Lower leg skin (tissue), 4 donors: ENCODE measurements around the gene MINDY4. TPM values are rescaled to one million over a fixed set of nuclear protein-coding genes. Genes with fewer than 3 reads are reported as not detected.

Source experiments
- DNase-seq, 2 donors: peaks; one replicate each; pipeline ENCODE4 v3.0.0-alpha.2; 2019; ENCODE audit warnings: low spot score in 2 of 2
- H3K4me3 ChIP-seq: fragments of 200-600 bp; sonication (generic); 2 replicates; pipeline ENCODE4 v1.5.1; 2017; ENCODE audit warnings: mild to moderate bottlenecking, low read depth; ENCODE audit not compliant: poor library complexity, severe bottlenecking
- POLR2A ChIP-seq, 2 donors: fragments of 450-650 bp; IDR thresholded peaks; one replicate each; pipeline ENCODE4 v1.6.1; 2016 to 2017; ENCODE audit warnings: antibody characterized with exemption in 2 of 2, mild to moderate bottlenecking in 1 of 2, moderate library complexity in 1 of 2
- WGBS, 2 donors: methylation state at CpG; one replicate each; pipeline ENCODE4 v1.1.5; 2018; 5-methylcytosine and 5-hydroxymethylcytosine counted together
- intact Hi-C: fragments of 100-400 bp; cut with DNase I; formaldehyde crosslinking; loops from one replicate; pipeline ENCODE4 v1.15.0; 2023; ENCODE audit warnings: low total_unique reads
- total RNA-seq, 4 donors: library from RNA; depleted of rRNA; stranded (reverse); fragments of >200 nt; gene quantifications; one replicate each; pipeline ENCODE4 v1.1.0, GENCODE V29; 2016
- TF ChIP-seq, protein P1 (sequence below), 3 donors: fragments of 450-650 bp; IDR thresholded peaks; one replicate each; pipeline ENCODE4 v1.5.1; 2016; ENCODE audit warnings: antibody characterized with exemption in 3 of 3, mild to moderate bottlenecking in 3 of 3, moderate library complexity in 2 of 3

The MINDY4 gene
- total RNA-seq, 4 donors from 2014 or later = 4.0 to 4.7 (median 4.4) TPM

DNA sequence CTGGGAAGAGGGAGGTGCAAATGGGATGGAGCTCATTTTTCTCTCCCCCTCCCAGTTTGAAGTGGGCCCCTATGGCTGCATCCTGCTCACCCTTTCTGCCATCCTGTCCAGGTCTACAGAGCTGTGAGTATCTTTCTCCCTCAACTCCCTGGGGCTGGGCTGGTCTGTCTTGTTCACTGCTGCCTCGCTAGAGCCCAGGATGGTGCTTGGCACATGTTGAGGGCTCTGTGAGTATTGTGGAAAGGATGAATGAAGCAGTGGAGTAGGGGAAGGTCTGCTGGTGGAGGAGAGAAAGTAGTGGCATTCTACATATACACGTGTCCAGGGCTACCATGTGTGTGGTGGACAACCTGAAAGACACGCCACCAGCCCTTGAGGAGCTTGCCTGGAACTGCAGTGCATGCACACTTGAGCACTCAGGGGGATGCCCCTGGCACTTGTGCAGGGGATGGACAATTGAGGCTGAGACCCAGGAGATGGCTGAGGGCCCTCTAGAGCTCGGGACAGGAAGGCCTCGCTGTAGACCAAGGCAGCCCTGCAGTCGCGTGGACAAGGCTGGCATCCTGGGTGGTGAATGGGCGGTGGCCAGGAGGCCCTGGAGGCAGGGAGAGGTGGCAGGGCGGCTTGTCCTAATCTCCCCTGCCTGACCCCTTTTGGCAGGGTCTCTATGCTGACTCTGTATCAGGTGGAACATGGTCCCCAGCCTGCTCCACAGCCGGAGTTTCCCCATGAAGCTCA, 88.2 kb downstream of the MINDY4 start:
- TF ChIP-seq POLR2A (IDR thresholded peaks at IDR 0.05) = no peak
- TF ChIP-seq, protein P1, sequence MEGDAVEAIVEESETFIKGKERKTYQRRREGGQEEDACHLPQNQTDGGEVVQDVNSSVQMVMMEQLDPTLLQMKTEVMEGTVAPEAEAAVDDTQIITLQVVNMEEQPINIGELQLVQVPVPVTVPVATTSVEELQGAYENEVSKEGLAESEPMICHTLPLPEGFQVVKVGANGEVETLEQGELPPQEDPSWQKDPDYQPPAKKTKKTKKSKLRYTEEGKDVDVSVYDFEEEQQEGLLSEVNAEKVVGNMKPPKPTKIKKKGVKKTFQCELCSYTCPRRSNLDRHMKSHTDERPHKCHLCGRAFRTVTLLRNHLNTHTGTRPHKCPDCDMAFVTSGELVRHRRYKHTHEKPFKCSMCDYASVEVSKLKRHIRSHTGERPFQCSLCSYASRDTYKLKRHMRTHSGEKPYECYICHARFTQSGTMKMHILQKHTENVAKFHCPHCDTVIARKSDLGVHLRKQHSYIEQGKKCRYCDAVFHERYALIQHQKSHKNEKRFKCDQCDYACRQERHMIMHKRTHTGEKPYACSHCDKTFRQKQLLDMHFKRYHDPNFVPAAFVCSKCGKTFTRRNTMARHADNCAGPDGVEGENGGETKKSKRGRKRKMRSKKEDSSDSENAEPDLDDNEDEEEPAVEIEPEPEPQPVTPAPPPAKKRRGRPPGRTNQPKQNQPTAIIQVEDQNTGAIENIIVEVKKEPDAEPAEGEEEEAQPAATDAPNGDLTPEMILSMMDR (IDR thresholded peaks at IDR 0.05) = no peak
- DNase-seq = no peak
- 86 to 91% methylated on average over 10 of the region's 10 CpGs for WGBS, 2 donors
- no peak overlapping the region for H3K4me3 ChIP-seq
- intact Hi-C loops = no loop called here

DNA sequence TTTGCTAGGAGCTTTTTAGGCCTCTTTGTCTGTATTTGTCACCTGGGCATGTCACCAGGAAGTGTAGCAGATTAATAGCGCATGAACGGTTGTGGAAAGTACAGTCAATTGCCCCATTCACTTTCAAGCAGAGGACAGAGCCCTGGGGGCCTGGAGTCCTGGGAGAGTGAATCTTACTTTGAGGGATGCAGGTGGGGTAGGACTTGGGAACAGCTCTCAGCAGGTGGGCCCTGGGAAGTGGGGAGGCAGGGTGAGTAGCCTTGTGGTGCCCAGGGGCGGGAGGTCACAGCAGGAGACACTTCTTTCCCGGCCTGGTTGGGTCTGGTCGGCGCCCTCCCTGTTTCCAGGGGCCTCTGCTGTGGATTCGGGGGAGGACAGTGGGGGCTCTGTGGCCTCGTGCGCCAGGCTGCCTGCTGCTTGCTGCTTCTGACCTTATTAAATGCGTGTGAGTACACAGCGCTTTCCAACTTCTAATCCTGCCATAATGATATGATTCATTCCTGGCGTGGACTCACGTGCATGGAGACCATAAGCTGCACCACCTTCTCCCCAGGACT, 88.8 kb downstream of the MINDY4 start:
- TF ChIP-seq POLR2A (IDR thresholded peaks at IDR 0.05) = no peak
- TF ChIP-seq, protein P1 (IDR thresholded peaks at IDR 0.05) = no peak
- WGBS, 2 donors = 75 to 76% methylated on average over 13 of the region's 13 CpGs
- intact Hi-C loops = no loop called here
- H3K4me3 ChIP-seq = no peak overlapping the region
- DNase-seq = no peak

DNA sequence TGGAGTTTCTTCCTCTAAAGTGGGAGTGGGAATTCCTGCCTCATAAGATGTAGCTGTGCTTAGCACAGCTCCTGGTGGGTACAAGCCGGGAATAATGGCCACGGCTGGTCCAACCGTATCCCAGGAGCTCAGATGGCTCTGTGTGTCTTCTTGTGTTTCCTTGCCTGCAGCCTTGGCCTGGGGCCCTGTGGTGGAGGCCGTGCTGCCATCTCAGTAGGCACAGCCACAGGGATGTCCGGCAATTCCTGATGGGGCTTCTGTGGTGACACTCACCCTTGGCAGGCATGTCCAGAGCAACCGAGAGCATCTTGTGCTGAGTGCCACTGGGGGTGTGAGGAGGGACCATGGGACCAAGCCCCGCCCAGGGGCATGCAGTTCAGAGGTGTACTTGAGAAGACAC, 90.4 kb downstream of the MINDY4 start:
- WGBS, 2 donors = 89 to 92% methylated on average over 7 of the region's 7 CpGs
- H3K4me3 ChIP-seq = no peak overlapping the region
- intact Hi-C loops = no loop called here
- TF ChIP-seq, protein P1 (IDR thresholded peaks at IDR 0.05) = no peak
- no peak for TF ChIP-seq POLR2A (IDR thresholded peaks at IDR 0.05)
- DNase-seq = no peak

DNA sequence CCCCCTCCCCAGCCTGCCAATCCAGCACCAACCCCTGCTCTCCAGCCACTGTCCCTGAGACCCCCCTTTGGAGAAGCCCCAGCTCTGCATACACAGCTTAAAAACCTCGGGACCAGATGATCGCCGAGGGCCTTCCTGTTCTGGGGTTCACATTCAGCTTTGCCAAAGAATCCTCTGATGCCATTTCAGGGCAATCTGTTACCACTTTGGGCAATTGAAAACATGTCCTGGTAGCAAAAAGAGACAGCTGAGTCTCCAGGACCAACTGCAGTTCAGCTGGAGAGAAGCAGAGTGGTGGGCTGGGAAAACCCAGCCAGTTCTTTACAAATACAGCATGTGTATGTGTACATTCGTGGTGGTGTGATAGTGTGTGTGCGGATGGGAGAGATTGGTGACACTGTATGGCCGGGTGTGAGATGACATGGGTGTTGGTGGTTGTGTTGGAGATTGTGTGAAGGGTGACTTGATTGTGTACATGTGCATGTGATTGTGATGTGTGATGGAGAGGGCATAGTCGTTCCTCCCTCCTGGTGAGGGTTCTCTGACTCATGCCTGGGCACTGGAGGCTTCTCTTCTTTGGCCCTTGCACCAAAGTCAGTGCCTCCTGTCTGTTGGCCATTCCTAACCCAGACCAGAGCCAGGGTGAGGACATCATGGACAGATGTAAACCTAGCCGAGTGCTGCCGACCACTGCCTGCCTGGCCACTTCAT, 91.9 kb downstream of the MINDY4 start:
- H3K4me3 ChIP-seq = no peak overlapping the region
- DNase-seq = no peak
- intact Hi-C loops = no loop called here
- TF ChIP-seq, protein P1 (IDR thresholded peaks at IDR 0.05) = no peak
- no peak for TF ChIP-seq POLR2A (IDR thresholded peaks at IDR 0.05)
- WGBS, 2 donors = 64 to 72% methylated on average over 9 of the region's 9 CpGs

DNA sequence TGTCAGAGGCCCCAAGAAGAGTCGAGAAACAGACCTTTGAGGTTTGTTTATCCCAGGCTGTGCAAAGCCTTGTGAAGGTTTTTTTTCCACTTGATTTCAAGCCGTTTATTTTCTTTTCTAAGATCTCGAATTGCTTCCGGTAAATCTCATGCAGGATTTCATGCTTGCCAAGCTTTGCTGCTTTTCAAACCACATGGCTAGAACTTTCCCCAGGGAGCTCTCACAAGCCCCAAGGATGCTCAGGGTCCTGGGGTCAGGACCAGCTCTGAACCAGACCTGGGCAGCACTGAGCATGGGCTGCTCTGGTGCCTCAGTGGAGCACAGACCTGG, 92.5 kb downstream of the MINDY4 start:
- TF ChIP-seq, protein P1 (IDR thresholded peaks at IDR 0.05) = no peak
- no peak for TF ChIP-seq POLR2A (IDR thresholded peaks at IDR 0.05)
- no peak for DNase-seq
- H3K4me3 ChIP-seq = no peak overlapping the region
- intact Hi-C loops = no loop called here
- WGBS, 2 donors = 44 to 49% methylated on average over 4 of the region's 4 CpGs
